D341Med (cell line): ENCODE results near the gene HEXIM2.
"Not testable (repeated sequence)": the region's sequence is repeated elsewhere in the genome, so short reads cannot be mapped to it uniquely, and the experiment has no call there.

ENCODE experiments used
- DNase-seq: peaks from one replicate; pipeline ENCODE4 v3.0.0; 2012; ENCODE audit warnings: low spot score

Gene HEXIM2

DNA sequence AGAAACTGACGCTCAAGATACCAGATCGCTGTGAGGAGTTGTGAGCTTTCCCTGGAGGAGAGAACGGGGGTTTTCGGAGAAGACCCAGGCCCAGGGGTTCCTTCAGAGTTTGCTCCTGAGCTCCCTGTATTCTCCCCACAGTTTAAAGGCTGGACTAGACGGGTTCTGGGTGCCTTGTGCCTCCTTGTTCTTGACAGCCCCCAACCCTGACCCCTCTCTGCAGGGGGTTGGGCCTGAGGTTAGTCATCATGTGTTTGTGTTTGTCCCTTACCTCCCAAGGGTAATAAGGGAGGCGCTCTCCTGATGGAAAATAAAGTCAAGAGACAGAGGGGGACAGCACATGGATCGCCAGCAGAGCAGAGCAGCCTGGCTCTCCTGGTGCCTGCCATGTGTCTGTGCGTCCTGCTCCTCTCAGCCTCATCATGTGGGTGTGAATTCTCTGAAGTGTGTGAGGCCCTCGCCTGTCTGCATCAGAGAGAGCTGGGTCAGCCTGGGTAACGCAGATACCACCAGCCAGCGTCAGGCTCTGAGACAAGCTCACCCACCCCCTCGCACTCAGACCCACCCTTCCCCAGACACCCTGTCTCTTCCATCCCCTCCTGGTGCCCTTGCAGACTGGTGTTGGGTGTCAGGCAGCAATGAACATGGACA, 8.7 kb downstream of the HEXIM2 start:
- peak; percentile 30 for DNase-seq

DNA sequence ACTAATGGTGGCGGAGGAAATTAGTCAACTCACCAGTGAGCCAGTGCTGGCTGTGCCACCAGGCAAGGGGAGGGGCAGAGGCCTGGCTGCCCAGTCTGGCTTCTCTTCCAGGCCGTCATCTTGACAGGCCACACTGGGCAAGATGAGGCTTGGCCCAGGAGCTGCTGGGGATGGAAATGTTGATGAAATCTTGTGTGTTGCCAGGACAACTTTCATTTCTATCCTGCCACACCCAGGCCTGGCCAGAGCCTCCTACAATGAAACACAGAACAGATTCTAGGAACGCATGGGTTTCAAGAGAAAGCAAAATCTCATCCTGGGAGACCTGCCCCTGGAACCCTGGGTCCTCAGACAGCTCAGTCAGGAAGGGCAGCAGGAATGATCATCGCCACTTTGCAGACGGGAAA, 9.3 kb downstream of the HEXIM2 start:
- no peak for DNase-seq

DNA sequence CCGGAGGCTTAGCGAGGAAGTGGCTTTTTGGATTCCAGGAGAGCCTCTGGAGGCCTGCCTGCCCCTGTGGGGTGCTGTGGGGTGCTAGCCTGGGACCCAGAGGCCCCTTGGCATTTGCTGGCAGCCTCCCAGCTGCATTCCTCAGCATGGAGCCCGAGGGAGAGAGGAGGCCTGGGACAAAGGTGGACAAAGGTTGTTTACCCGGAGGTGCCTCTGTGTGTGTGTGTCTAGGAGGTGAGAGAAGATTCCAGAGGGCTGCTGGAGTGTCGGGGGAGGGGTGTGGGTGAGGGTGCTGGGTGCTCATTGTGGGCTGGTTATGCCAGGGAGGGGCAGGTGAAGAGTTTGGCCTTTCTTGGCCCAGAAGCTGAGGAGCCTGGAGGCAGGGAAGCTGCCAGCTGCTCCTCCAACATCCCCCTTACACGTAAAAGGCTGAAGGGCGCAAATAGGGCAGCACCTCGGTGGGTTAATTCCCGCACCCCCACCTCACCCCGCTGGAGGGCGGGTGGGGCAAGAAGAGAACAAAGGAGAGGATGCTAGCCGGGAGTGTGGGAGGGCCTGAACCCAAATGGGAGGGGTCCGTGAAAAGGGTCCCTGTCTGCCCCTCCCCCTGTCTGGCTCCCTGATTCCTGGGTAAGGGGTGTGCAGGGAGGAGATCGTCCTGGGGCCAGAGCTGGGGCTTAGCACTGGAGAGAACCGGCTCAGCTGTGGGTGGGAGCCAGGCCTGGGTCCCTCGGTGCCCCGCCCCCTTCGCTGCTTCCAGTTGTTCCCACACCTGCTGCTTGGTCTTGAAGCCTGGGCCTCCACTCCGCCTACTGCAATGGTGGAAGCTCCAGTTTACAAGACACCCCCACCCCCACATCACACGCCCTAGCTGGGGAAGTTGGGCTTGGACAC, 9.9 kb downstream of the HEXIM2 start:
- DNase-seq = peak; percentile 47

DNA sequence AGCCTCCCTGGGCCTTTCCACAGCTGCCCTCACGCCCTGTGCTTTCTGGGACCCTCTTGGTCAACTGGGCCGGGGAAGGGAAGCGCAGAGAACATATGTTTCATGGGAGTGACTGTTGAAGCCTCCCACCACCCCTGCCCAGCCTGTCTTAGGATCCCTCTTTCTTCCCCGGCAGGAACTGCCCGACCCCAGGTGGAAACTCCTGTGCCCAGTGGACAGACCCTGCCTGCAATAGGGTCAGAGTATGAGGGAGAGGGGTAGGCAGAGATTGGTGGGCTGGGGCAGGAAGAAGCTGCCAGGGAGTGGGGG, 10.5 kb downstream of the HEXIM2 start:
- DNase-seq = no peak

DNA sequence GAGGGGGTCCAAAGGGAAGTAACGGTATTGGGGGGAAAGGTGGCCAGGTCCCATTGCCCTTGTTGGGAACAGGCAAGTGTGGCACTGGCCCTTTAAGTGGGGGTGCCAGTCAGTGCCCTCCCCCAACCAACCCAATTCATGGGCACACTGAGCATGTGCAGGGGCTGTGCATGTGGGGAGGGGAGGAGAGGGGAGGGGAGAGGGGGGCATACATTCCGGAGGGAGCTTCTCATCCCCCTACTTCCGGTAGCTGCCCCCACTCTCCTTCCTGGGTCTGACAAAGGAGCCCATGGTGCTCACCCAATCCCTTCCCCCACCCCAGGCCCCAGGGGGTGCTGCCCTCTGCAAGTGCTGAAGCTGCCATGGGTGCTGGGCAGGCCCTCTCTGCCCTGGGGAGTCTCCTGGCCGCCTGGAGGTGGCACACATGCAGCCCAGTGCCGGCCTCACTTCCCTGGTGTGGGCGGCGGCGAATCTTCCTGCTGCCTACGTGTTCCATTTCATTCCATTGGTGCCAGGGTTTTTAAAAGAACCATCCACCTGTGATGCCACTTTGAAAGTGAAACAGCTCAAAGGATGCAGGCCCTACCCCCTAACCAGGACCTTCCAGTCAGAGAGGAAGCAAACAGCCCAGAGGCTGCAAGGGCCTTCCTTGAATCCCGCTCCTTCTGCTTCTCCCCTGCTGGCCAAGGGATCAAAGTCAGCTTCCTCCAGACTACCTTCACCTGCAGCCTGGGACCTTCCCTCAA, 11.0 kb downstream of the HEXIM2 start:
- DNase-seq = peak; percentile 91

DNA sequence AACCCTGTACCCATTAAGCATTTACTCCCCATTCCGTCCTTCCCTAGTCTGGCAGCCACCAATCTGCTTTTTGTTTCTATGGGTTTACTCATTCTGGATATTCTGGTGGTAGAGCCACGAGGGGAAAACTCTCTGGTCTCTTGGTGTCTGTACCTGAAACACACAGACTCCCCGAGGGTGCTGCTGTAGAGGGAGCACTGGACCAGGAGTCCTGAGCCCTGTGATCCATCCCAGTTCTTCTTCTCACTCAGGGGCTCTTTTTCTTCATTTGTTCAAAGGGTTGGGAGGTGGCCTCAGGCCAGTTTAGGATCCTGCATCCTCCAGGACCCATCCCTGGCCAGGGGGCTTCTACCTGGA, 14.1 kb downstream of the HEXIM2 start:
- DNase-seq = no peak

DNA sequence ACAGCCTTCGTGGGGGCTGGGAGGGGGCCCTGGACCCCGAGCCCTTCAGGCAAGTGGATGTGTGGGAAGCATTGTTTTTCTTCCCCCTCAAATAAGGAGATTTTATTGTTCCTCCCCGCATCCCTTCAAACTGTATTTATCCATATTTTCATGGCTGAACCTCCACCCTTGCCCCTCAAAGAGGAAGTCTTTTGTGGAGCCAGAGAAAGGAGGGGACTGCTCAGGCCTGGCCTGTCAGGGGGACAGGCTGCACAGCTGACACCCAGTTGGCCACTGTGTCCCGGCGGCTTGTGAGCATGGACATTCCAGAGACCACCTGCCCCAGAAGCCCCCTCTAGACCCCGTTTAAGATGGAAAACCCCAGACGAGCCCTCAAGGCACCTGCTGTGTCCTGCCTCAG, 15.9 kb downstream of the HEXIM2 start:
- peak; percentile 33 for DNase-seq

DNA sequence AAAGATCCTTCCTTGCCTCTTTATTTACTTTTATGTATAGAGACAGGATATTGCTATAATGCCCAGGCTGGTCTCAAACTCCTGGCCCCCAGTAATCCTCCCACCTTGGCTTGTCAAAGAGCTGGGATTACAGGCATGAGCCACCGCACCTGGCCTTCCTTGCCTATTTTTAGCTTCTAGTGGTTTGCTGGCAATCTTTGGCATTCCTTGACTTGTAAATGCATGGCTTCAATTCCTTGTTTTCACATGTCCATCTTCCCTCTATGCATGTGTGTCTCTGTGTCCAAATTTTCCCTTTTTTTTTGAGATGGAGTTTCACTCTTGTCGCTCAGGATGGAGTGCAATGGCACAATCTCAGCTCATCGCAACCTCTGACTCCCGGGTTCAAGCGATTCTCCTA, 22.5 kb downstream of the HEXIM2 start:
- no peak for DNase-seq

DNA sequence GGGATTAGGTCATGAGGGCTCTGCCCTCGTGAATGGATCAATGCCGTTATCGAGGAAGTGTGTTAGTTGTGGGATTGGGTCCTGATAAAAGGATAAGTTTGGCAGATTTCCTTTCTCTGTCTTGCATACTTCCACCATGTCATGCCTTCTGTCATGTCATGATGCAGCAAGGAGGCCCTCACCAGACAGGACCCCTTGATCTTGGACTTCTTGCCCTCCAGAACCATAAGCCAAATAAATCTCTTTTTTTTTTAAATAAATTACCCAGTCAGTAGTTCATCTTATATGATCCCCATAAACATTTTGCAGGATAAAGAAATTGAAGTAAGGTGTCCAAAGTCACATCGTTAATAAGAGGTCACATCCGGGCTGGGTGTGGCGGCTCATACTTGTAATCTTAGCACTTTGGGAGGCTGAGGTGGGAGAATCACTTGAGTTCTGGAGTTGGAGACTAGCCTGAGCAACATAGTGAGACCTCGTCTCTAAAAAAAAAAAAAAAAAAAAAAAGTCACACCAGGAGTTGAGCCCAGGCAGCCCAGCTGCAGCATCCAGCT, 25.2 kb downstream of the HEXIM2 start:
- DNase-seq = no peak

DNA sequence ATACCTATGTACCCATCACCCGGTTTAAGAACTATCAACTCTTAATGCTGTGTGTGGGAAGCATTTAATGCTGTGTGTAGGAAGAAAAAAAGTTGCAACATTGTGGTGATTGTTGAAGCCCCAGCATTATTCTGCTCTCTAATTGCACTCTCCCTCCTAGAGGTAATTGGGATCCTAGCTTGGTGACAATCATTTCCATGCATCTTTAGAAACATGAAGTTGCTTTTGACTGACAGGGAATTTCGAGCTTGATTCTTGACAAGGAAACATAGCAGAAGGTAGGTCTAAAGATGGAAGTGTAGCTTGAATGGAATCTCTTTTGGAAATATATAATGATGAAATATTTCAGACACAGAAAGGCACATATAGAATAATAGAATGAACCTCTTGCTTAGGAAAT, 27.3 kb downstream of the HEXIM2 start:
- DNase-seq = no peak

DNA sequence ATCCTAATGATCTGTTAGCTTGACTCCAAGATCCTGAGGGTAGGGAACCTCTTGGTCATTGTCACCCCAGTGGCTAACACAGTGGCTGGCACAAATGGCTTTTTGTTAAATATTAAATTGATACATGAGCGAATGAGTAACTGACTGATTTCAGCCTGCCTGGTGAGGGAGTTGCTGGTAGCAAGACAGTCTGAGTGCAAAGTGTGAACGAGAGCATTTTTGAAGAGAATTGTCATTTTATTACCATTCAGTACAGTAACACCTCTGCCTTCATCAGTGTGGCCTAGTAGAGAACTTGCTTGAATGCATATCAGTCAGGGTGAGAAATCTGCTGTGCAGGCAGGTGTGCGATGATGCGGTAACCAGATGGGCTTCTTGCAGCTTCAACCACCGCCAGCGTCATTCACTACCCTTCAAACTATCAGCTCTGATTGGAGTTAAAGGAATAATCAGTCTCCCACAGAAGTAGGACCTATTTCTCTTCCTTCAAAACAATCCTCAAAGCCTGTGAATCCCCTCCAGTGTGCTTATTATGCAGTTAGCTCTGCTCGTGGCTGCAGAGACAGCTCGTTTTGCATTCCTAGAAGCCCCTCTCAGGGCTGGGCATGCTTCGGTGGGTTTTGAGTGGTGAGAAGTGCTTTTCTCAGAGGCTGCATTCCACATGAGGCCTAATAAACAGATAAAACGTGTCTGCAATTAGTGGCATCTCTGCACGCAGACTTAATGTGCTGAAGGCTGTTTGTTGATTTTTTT, 29.0 kb downstream of the HEXIM2 start:
- no peak for DNase-seq

DNA sequence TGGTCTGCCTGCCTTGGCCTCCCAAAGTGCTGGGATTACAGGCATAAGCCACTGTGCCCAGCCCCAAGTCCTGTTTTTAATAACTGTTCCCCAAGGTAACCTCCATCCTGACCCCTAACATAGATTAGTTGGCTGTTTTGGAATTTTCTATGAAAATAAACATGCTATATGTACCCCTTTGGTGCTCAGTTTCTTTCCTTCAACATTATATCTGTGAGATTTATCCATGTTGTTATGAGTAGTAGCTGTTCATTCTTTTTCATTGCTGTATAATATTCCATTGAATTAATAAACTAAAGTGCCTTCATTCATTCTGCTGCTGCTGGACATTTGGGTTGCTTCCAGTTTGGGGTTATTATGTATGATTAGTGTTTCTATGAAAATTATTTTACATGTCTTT, 33.7 kb downstream of the HEXIM2 start:
- no peak for DNase-seq

DNA sequence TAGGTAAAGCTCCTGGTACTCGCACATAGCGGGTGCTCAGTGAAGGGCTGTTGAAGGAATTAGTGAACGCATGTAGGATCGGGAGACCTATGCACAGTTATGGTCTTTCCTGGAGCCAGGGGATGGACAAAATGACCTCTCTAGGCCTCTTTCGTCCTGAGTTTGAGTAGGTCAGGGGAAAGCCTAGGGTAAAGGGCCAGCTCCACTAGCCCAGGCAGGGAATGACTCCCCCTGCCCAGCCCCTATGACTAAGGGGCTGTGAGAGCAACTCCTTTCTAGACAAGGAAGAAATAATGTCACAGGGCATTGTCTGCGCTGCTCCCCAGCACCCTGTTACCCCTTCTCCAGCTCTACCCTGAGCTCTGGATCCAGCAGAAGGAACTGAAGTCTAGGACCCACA, 35.4 kb downstream of the HEXIM2 start:
- no peak for DNase-seq

DNA sequence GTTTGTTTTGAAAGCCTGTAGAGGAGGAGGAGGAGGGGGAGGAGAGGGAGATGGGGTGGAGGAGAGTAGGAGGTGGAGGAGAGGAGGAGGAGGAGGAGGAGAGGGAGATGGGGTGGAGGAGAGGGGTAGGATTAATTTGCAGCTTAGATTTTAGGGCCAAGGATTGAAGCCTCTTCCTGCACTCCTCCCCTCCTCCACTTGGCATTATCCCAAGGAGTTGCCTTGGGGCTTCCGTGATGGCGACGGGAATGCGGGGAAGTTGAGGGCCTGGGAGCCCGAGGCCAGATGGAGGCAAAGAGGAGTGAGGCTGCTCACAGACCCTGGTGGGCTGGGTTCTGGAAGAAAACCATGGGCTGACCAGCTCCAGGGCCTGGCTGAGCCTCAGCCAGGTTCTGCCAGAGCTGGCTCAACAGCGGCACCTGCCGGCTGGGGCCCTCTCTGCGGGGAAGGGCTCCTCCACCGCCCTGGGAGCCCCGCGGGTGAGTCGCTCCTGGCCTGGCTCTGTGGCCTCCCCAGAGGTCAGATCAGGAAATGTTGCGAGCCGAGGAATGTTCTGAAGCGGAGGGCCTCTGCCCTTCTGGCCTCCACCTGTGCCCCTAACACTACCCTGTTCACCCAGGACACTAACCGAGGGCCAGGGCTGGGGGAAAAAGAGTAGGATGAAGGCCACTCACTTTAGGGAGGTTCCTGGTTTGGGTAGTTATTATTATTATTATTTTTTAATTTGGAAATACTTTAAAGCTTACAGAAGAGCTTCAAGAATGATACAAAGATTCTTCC, 36.1 kb downstream of the HEXIM2 start:
- DNase-seq = peak; percentile 99

DNA sequence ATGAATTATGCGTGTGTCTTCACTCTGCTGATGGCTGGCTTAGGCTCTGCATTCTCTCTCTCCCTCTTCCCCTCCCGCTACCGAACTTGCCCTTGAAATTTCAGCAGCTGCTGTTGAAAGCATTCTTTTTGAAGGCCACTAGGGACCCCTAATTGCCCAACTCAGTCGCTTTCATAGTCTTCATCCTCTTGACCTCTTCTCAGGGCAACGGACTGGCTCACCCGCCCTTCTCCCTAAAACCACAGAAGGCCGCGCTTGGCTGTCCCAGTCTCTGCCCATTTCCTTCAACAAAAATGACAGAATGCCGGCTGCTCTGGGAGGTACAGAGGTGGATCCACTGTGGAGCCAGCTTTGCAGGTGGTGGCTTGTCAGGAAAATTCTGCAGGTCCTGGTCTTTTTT, 39.0 kb downstream of the HEXIM2 start:
- DNase-seq = no peak

DNA sequence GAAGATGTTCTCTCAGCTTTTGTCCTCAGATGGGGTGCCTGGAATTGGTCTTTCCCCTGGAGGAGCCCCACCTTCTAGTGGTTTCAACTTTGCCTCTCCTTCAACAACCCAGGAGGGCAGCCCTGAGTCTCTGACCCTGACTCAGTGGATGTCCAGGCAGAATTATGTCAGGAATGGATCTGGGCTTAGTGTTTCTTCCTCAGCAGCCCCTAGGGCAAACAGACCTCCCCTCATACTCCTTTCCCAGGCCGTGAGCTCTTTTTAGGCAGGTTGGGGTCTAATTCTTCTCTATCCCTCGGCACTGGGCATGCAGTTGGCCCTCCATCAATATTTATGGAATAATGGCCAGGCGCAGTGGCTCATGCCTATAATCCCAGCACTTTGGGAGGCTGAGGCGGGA, 39.8 kb downstream of the HEXIM2 start:
- DNase-seq = no peak

DNA sequence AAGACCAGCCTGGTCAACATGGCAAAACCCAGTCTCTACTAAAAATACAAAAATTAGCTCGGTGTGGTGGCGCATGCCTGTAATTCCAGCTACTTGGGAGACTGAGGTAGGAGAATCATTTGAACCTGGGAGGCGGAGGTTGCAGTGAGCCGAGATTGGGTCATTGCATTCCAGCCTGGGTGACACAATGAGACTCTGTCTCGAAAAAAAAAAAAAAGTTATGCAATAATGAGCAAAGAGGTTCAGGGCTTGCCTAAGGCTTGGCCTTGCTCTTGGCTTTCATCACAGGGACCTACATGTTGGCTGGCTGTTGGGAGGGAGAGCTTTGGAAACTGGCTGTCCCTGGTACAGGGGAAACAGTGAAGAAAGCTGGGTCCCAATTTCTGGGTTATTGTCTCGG, 40.2 kb downstream of the HEXIM2 start:
- DNase-seq = not testable (repeated sequence)

DNA sequence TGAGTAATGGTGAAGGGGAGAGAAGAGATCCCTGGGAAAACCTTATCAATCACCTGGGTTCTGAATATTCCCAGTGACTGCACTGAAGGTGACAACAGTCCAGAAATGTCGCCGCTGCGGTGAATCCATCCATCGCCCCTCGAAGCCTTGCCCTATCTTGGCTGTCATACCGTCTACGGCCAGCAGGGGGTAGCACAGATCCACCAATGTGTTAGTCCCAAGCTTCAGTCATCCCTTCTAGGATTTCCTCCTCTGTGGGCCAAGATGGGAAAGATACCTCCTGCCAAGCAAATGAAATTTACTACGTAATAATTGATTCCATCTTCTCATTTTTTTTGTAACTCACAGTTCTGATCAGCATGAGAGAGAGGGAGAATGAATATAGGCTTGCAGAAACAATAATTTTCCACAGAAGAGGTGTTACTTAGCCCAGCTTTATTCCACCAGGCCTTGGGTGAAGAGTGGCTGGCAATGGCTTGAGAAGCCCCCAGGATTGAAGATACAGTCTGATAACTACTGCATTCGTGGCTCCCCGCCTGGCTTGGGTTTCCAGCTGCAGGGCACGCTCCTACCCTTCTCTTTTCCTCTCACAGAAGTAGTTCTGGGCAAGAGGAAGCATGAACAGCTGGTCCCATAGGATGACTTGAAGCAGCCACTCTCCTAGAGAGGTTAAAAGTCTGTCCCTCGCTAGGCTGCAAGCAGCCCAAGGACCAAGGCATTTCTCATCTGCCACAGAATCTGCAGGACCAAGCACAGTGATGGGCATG, 57.4 kb downstream of the HEXIM2 start:
- DNase-seq = peak; percentile 89
